Islet precursor cell (in vitro differentiated cells): Measurements from ENCODE around the gene SPIRE2.
A peak's percentile ranks its signal among the peaks of the same experiment; 100 is the strongest.

Experiments
- DNase-seq: peaks from one replicate; pipeline ENCODE4 v3.0.0-alpha.2; 2018

The SPIRE2 gene

DNA sequence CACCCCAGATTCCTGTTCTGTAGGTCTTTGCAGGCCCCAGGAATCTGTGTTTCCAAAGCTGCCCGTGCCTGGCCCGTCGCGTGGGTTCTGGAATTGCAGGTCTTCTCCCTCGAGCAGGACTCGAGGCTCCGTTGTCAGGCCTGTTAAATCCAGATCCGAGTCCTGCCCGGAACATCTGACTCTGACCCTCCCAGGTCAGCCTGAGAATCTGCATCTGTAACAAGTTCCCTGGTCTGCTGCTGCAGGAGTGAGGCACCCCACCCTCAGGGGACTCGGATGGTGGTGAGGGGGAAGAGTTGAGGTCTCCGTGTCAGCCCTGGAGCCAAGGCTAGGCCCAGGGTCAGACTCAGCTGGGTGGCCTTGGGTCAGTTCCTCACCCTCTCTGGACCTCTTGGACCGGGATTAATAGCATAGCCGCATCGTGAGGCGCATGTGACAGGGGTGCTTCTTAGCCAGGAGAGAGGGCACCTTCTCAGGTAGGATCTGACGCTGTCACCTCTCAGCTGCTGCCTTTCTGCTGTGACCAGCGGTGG, 8.8 kb downstream of the SPIRE2 start:
- no peak for DNase-seq

DNA sequence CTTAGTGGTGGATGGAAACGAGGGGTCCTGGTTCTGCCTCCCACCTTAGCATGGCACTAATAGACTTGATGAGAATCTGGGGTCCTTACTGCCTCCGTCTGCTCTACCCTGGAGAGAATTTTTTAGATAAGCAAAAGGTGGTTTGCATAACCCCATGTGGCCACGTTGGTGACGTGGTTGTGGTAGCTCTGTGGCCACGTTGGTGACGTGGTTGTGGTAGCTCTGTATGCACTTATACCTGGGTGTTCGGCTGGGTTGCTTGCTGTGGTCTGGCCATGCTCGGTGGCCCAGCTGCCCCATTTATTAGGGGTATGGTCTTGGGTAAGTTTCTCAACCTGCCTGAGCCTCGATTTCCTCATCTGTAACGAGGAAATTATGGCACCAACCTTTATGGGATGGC, 13.0 kb downstream of the SPIRE2 start:
- no peak for DNase-seq

DNA sequence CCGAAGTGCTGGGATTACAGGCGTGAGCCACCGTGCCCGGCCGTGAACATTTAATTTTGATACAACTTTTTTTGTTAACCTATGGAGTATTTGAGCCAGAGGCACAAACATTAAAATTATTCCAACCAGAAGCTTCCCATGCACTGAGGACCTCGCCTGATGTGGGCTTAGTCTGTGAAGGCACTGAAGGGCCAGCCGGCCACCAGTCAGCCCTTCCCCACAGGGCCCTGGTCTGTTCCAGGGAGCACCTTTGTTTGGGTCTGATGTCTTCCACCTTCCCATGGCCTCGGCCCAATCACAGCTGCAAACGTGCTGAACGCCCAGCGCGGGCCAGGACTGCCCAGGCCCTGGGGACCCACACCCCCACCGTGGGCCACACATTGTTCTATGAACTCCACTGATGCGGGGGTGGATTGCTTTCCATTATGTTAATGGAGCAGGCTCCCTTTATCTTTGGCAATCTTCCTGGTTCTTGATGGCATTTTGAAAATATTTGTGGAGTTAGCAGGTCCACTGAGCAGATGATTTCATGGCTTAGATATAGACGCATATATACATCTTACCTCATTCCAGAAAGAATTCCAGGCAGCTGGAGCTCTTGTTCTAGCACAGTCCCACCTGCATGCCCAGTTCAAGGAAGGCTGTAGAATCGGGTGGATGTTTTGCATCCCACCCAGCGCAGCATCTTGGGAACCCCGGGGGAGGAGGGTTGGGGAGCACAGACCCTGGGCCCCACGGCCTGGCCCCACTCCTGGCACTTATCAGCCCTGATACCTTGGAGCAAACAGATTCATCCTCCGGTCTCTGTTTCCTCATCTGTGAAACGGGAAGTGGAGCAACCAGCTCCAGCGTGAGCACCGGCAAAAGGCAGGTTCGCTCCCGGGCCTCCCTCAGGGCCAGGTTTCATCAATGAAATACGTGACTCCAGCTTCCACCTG, 14.5 kb downstream of the SPIRE2 start:
- DNase-seq = peak; percentile 67

DNA sequence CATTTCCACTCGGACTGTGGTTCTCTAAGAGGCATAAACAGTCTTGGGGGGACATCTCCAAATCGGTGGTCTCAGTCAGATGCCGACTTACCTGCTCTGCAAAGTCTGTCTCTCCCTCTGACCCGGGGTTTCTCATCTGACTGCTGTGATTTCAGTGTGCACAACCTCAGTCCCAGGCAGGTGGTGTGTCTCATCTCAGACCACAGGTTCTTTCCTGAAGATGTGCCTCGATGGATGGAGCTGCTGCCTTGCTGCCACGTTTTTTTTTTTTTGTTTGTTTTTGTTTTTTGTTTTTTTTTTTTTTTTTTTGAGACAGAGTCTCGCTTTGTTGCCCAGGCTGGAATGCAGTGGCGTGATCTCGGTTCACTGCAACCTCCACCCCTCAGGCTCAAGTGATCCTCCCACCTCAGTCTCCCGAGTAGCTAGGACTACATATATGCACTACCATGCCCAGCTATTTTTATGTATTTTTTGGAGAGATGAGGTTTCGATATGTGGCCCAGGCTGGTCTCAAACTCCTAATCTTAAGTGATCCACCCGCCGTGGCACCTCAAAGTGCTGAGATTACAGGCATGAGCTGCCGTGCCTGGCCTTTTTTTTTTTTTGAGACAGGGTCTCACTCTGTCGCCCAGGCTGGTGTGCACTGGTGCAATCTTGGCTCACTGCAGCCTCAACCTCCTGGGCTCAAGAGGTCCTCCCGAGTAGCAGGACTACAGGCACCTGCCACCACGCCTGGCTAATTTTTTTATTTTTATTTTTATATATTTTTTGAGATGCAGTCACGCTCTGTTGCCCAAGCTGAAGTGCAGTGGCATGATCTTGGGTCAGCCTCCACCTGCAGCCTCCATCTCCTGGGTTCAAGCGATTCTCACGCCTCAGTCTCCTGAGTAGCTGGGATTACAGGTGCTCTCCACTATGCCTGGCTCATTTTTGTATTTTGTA, 15.4 kb downstream of the SPIRE2 start:
- peak; percentile 17 for DNase-seq

- peak; percentile 45 for DNase-seq
Observed at GRCh38 chr16:89844739-89845339, 16.6 kb downstream of the SPIRE2 start.

DNA sequence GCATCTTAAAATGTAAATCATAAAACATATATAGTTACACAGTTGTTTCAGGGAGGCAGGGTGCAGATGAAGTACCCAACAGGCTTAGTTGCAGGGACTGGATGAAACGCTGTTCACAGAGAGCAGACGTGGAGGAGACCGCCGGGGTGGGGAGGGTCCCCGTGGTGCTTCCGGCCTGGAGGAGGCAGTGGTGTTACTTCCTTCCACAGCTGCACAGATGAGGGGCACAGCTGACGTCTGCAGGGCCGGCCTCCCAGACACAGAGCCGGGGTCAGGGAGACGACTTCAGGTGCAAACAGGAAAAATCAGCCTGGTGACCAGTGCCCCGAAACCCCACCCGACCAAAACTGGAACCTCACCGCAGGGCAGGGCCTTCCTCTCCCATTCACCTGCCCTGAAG, 17.1 kb downstream of the SPIRE2 start:
- peak; percentile 32 for DNase-seq

- peak; percentile 54 for DNase-seq
Observed at GRCh38 chr16:89847051-89847939, 19.0 kb downstream of the SPIRE2 start.

- DNase-seq = peak; percentile 38
Observed at GRCh38 chr16:89847940-89848297, 19.6 kb downstream of the SPIRE2 start.

DNA sequence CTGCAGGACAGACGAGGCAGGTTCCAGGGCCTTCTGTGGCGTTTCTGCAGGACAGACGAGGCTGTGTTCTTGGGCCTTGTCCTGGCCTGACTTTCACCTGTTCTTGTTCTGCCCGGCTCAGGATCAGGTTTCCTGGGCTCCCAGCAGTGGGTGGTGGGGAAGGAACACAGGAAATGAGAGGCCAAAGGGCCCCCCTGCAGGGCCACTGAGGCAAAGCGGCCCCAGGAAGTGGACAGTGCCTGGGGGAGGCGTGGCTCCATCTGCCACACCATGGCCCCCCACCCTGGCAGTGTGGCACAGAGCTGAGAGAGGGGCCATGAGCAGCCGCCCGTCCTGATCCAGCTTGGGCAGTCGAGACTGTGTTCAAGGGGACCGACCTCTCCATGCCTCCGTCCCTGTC, 20.7 kb downstream of the SPIRE2 start:
- DNase-seq = no peak

GRCh38 chr16:89853306-89853993, 25.2 kb downstream of the SPIRE2 start:
- DNase-seq = no peak

DNA sequence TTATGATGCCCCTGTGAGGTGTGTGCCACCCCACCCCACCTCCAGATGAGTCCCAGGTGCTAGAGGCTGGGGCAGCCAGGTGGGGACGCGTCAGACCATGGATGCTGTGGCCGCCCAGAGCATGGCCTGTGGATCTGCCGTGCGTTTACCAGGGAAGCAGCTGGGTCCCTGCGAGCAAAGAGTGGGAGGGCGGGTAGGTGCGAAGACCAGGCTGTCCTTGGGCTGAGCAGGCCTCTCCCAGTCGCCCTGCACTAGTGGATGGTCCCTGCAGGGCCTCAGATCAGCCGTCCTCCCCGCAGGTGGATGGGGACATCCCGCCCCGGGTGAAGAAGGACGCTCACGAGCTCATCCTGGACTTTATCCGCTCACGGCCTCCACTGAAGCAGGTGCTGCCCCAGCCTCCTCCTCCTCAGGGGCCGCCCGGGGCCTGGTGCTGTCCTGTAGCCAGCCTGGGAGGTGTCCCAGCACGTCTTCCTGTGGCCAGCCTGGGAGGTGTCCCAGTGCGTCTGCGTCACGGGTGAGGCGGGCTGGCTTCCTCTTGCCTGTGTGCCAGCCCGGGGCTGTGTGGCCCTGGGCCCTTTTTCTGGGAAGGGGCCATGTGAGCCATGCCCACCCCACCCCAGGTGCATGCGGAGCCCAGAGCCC, 27.1 kb downstream of the SPIRE2 start:
- peak; percentile 44 for DNase-seq

DNA sequence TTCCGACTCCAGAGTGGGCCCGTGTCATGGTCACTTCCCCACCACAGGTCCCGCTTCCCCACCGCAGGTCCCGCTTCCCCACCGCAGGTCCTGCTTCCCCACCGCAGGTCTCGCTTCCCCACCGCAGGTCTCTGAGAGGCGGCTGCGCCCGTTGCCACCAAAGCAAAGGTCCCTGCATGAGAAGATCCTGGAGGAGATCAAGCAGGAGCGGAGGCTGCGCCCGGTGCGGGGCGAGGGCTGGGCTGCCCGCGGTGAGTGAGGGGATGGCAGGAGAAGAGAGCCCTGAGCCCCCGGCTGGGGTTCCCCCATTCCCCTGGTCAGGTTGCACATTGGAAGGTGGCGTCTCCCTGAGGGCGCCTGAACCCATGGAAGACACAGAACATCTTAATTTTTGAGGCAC, 27.7 kb downstream of the SPIRE2 start:
- peak; percentile 42 for DNase-seq

DNA sequence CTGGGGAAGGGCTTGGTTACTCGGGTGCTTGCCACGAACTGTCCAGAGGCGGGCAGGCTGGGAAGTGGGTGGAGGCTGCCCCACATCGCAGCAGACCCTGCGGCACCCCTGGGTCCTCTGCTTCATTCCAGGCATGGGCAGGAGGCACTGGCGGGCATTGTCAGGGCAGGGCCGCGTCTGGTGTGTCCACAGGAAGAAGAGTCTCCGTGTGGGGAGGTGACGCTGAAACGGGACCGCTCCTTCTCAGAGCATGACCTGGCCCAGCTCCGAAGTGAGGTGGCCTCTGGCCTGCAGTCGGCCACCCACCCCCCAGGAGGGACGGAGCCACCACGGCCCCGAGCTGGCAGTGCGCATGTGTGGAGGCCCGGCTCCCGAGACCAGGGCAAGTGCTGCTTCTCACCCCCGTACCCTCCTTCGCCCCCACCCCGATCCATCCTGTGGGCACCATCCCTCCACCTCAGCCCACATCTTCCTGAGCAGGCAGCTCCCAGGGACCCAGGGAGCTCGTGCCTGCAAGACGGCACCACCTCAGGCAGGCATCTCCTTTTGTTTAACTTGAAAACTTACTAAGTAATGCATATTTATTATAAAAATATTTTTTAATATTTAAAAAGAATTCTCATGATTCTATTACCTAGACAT, 30.8 kb downstream of the SPIRE2 start:
- DNase-seq = no peak

GRCh38 chr16:89859615-89860007, 31.3 kb downstream of the SPIRE2 start:
- DNase-seq = no peak

GRCh38 chr16:89860747-89861304, 32.6 kb downstream of the SPIRE2 start:
- peak; percentile 83 for DNase-seq

DNA sequence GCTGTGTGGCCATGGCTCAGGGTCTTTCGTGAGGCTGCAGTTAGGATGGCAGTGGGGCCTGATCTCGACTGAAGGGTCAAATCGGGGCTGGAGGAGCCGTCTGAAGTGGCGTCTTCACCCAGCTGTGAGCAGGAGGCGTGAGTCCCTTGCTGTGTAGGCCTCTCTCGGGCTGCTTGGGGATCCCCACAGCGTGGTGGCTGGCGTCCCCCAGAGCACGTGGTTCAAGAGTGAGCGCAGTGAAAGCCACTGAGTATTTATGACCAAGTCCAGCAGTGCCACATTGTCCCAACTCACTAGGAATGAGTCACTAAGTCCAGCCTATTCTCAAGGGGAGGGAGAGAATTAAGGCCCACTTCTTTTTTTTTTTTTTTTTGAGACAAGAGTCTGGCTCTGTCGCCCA, 33.4 kb downstream of the SPIRE2 start:
- DNase-seq = no peak

GRCh38 chr16:89862732-89863131, 34.5 kb downstream of the SPIRE2 start:
- no peak for DNase-seq

DNA sequence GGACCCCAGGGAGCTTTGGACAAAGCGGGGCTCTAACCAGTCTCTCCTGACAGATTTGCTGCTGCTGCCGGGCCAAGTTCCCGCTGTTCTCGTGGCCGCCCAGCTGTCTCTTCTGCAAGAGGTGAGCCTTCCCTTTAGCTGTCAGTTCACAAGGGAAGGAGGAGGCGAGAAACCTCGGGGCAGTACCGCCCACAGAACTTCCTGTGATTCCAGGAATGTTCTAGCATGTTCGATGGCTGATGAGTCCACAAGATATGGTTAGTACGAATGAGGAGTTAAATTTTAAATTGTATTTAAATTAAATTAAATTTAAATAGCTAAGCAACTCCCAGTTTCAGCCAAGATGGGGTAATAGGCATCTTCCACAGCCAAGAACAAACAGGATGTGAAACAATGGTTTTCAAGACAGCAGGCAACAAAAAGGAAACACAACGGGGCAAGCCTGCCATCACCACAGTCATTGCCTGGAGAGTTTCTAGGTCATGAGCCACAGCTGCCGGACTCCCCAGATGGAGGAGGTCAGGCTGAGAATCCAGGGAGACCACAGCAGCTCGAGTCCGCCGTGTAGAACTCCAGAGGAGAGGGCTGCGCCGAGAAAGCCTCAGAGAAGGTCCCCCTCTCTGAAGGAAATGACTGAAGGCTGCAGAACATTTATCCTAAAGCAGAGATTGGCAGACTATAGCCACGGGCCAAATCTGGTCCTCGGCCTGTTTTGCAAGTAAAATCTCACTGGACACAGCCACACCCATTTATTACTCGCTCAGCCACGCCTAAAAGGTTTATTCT, 35.7 kb downstream of the SPIRE2 start:
- no peak for DNase-seq

GRCh38 chr16:89864527-89864820, 36.2 kb downstream of the SPIRE2 start:
- no peak for DNase-seq
